Ovary (tissue), 9 donors: ENCODE data around the gene NUBP2. TPM values are rescaled to one million over a fixed set of nuclear protein-coding genes. Genes with fewer than 3 reads are reported as not detected.

Experiments used
- DNase-seq, 5 donors: peaks; one replicate each; pipeline ENCODE4 v3.0.0-alpha.2; 2019 to 2020
- H3K27ac ChIP-seq, 2 donors: fragments of 200-600 bp; one replicate each; pipeline versions ENCODE4 v1.5.1 to v1.8.0; 2019 to 2022
- H3K27me3 ChIP-seq: fragments of 200-600 bp; one replicate; pipeline ENCODE4 v1.8.0; 2022
- H3K36me3 ChIP-seq: fragments of 200-600 bp; sonication (generic); one replicate; pipeline ENCODE4 v1.5.1; 2019
- H3K4me1 ChIP-seq: one replicate; pipeline ENCODE4 v1.8.1; 2013; ENCODE audit warnings: mild to moderate bottlenecking, moderate library complexity; ENCODE audit not compliant: insufficient read depth
- H3K4me3 ChIP-seq: fragments of 200-600 bp; sonication (generic); one replicate; pipeline ENCODE4 v1.5.1; 2017
- H3K9me3 ChIP-seq, 2 donors: fragments of 200-600 bp in 1 of 2; sonication (generic) in 1 of 2; one replicate each; pipeline versions ENCODE4 v1.5.1 to v1.8.1; 2013 to 2019; ENCODE audit warnings: mild to moderate bottlenecking in 1 of 2, moderate library complexity in 1 of 2
- EP300 ChIP-seq: sonication (generic); formaldehyde crosslinking; IDR thresholded peaks from one replicate; pipeline ENCODE4 v1.6.1; 2017; ENCODE audit warnings: antibody characterized with exemption
- POLR2A ChIP-seq: fragments of 450-650 bp; IDR thresholded peaks from one replicate; pipeline ENCODE4 v1.6.1; 2017; ENCODE audit warnings: antibody characterized with exemption, mild to moderate bottlenecking, moderate library complexity
- WGBS, 3 donors: extraction: QIAGEN DNeasy Blood & Tissue Kit in 1 of 3; methylation state at CpG; one replicate each; pipeline versions ENCODE4 v1.1.5 to v1.1.7; 2013 to 2017; 5-methylcytosine and 5-hydroxymethylcytosine counted together
- intact Hi-C, 4 donors: fragments of 100-400 bp; cut with DNase I; formaldehyde crosslinking; loops; one replicate each; pipeline versions ENCODE4 v1.11.0 to v1.15.1; 2022 to 2023
- polyA plus RNA-seq, 2 donors: library from polyadenylated mRNA; stranded (reverse); fragments of 200-250 nt in 1 of 2; fragments of 350-450 nt in 1 of 2; fragmentation: Illumina TruSeq in 1 of 2; extraction: RNeasy Lipid Tissue Mini Kit (QIAGEN cat#74804) in 1 of 2; gene quantifications; one replicate each; pipeline ENCODE4 v1.2.3, GENCODE V29; 2013 to 2014
- total RNA-seq, 7 donors: library from RNA; depleted of rRNA in 2 of 7; stranded (reverse); fragments of >200 nt in 2 of 7; fragmentation: NEBNext Ultra II Directional in 3 of 7; extraction: Animal tissue kit (Norgen Biotek cat#: 25700) in 3 of 7; gene quantifications; one replicate each; pipeline versions ENCODE4 v1.1.0 to v1.2.4, GENCODE V29; 2016 to 2023
- TF ChIP-seq, protein P1 (sequence below), 3 donors: fragments of 450-650 bp in 2 of 3; fragments of 200-600 bp in 1 of 3; IDR thresholded peaks; one replicate each; pipeline versions ENCODE4 v1.5.1 to v1.8.0; 2016 to 2022; ENCODE audit warnings: antibody characterized with exemption in 3 of 3, mild to moderate bottlenecking in 1 of 3
- donor health status: DM: no; HTN: no; CAD: no; lungs with moderate emphysema.
- donor health status: DM: no; HTN: no; CAD: no.
- donor health status: Bipolar disorder and iron deficiency.
- donor health status: DM: yes; HTN: yes; CAD: no.
- donor health status: DM: no; HTN: no; CAD: no.
- donor health status: DM: yes; HTN: yes; CAD: no.

Gene NUBP2
- total and polyA plus RNA-seq, 9 donors, result 0.50 to 76.5 (median 52.3) TPM

- intact Hi-C loops, result no loop called here
These were observed 12.2 kb upstream of the NUBP2 start for GRCh38 chr16:1770328-1771187.

DNA sequence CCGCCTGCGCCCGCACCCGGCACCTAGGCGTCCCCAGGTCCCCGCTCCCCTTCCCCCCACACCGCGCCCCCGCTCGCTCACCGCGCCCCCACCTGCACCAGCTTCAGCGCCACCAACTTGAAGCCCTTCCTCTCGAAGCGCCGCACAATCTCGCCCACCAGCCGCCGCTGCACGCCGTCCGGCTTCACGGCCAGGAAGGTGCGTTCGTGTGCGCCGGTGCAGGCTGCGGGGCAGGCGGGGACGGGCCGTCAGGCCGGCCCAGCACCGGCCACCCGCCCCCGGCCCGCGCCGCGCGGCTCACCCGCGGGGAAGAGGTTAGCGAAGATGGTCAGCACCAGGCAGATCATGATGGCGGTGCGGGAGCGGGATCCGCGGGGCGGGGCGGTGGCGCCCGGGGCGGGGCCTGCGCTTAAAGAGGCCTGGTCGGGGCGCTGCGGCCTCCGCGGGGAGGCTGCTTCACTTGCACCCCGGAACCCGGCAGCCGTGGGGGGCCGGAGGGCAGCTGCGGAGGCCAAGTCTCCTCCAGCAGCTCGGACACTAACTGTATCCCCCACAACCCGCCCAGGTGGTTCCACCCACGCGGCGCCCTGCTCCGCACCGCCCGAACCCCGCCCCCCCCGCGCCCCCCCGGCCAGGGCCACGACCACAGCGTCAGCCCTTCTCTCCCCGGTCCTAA lies 11.4 kb upstream of the NUBP2 start, which contains the start of gene NME3:
Gene NME3 (minus strand): TSS at position 356 of the 676 bp plus-strand sequence. CDS start 9 bp downstream, at position 347.
- Histone ChIP-seq H3K27me3 (no peaks in the 10 kb centered on the region), H3K9me3 (no peaks in the 10 kb centered on the region), H3K36me3 (no peaks in the 10 kb centered on the region), H3K4me3 (peak within 1 kb of the TSS; percentile 92), H3K4me1 (peaks cover 17% of the 10 kb centered on the region), H3K27ac (peak within 1 kb of the TSS; percentile 39 to 76)
- WGBS, 3 donors, result 0 to 1% (median 1%) methylated on average over 51 to 79 of the region's 79 CpGs
- no peak for TF ChIP-seq POLR2A
- TF ChIP-seq, protein P1, sequence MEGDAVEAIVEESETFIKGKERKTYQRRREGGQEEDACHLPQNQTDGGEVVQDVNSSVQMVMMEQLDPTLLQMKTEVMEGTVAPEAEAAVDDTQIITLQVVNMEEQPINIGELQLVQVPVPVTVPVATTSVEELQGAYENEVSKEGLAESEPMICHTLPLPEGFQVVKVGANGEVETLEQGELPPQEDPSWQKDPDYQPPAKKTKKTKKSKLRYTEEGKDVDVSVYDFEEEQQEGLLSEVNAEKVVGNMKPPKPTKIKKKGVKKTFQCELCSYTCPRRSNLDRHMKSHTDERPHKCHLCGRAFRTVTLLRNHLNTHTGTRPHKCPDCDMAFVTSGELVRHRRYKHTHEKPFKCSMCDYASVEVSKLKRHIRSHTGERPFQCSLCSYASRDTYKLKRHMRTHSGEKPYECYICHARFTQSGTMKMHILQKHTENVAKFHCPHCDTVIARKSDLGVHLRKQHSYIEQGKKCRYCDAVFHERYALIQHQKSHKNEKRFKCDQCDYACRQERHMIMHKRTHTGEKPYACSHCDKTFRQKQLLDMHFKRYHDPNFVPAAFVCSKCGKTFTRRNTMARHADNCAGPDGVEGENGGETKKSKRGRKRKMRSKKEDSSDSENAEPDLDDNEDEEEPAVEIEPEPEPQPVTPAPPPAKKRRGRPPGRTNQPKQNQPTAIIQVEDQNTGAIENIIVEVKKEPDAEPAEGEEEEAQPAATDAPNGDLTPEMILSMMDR (IDR thresholded peaks at IDR 0.05), result no peak
- TF ChIP-seq EP300, result no peak
- intact Hi-C loops, result no loop called here
- DNase-seq, result peak; percentile 67 to 86 (median 78)

More at GRCh38 chr16:1770328-1771187, 12.2 kb upstream of the NUBP2 start:
- DNase-seq, result peak; percentile 75 to 88 (median 83)
- H3K27ac ChIP-seq, result peak overlapping the region; percentile 39 to 76
- WGBS, 3 donors, result 1 to 2% (median 2%) methylated on average over 56 to 81 of the region's 81 CpGs
- H3K4me1 ChIP-seq, result peaks cover 17% of the 10 kb centered on the region
- H3K36me3 ChIP-seq, result no peaks in the 10 kb centered on the region
- H3K4me3 ChIP-seq, result peak overlapping the region; percentile 92
- no peaks in the 10 kb centered on the region for H3K27me3 ChIP-seq
- no peaks in the 10 kb centered on the region for H3K9me3 ChIP-seq
- TF ChIP-seq, protein P1 (IDR thresholded peaks at IDR 0.05), result no peak
- TF ChIP-seq EP300, result no peak
- TF ChIP-seq POLR2A, result peak; percentile 5

DNA sequence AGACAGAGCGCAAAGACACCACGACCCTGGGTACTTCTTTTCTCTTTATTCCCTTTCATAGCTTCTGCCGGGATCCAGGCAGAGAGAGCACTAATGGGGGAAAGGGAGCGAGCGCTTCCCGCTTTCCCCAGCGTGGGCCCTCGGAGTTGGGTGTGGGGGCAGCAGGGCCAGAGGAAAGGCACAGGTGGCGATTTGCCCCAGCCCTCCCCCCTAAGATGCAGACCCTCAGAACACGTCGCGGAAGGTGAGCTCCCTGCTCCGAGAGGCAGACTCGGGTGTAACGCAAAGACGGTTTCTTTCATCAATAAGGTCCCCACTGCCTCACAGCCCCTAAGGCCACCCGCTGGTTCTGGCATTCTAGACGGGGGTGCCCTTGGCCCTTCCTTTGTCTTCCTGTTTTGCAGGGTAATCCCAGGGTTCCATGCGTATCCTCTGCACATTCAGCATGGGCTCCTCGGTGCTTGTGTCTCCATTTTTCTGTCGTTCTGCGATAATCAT lies 10.8 kb upstream of the NUBP2 start:
- no peak for DNase-seq
- Histone ChIP-seq H3K36me3 (no peaks in the 10 kb centered on the region), H3K9me3 (no peaks in the 10 kb centered on the region), H3K4me1 (peaks cover 17% of the 10 kb centered on the region), H3K27ac (peak overlapping the region; percentile 39 to 76), H3K27me3 (no peaks in the 10 kb centered on the region), H3K4me3 (peak overlapping the region; percentile 92)
- no peak for TF ChIP-seq EP300
- no peak for TF ChIP-seq POLR2A
- TF ChIP-seq, protein P1 (IDR thresholded peaks at IDR 0.05), result no peak
- intact Hi-C loops, result no loop called here
- WGBS, 3 donors, result 8 to 13% (median 10%) methylated on average over 19 to 22 of the region's 22 CpGs

- Histone ChIP-seq H3K4me1 (peaks cover 17% of the 10 kb centered on the region), H3K27ac (peak within 1 kb of the TSS; percentile 57 to 77), H3K36me3 (no peaks in the 10 kb centered on the region), H3K9me3 (no peaks in the 10 kb centered on the region), H3K4me3 (peak within 1 kb of the TSS; percentile 92), H3K27me3 (no peaks in the 10 kb centered on the region)
- DNase-seq, result no peak
- intact Hi-C loops, result no loop called here
- TF ChIP-seq EP300 (no peak), POLR2A (no peak)
- TF ChIP-seq, protein P1 (IDR thresholded peaks at IDR 0.05), result no peak
- WGBS, 3 donors, result 1% methylated on average over 49 to 53 of the region's 53 CpGs
These were observed 10.3 kb upstream of the NUBP2 start, which contains the start of gene EME2 for GRCh38 chr16:1772362-1772907. Gene EME2, plus strand, starts transcription at chr16:1772810. Its CDS starts 418 bp downstream, at chr16:1773228.
